Ascending aorta (tissue), 2 donors: ENCODE data around the gene MYL11. TPM values are rescaled to one million over a fixed set of nuclear protein-coding genes. Genes with fewer than 3 reads are reported as not detected.
"Not testable (repeated sequence)": the region's sequence is repeated elsewhere in the genome, so short reads cannot be mapped to it uniquely, and the experiment has no call there.

Experiments
- DNase-seq, 2 donors: peaks; one replicate each; pipeline ENCODE4 v3.0.0-alpha.2; 2019; ENCODE audit warnings: low spot score in 2 of 2
- H3K27ac ChIP-seq, 2 donors: fragments of 200-600 bp; sonication (generic); one replicate each; pipeline ENCODE4 v1.5.1; 2016 to 2017; ENCODE audit warnings: mild to moderate bottlenecking in 1 of 2
- H3K27me3 ChIP-seq: fragments of 200-600 bp; sonication (generic); one replicate; pipeline ENCODE4 v1.5.1; 2017
- H3K36me3 ChIP-seq, 2 donors: fragments of 200-600 bp; sonication (generic); one replicate each; pipeline ENCODE4 v1.5.1; 2016
- H3K4me1 ChIP-seq, 2 donors: fragments of 200-600 bp; sonication (generic); one replicate each; pipeline ENCODE4 v1.5.1; 2016 to 2017; ENCODE audit warnings: mild to moderate bottlenecking in 1 of 2
- H3K4me3 ChIP-seq, 2 donors: fragments of 200-600 bp; sonication (generic); one replicate each; pipeline ENCODE4 v1.5.1; 2016 to 2017; ENCODE audit warnings: mild to moderate bottlenecking in 1 of 2
- H3K9me3 ChIP-seq, 2 donors: fragments of 200-600 bp; sonication (generic); one replicate each; pipeline ENCODE4 v1.5.1; 2016
- CTCF ChIP-seq, 3 experiments: fragments of 200-600 bp in 2 of 3; fragments of 450-650 bp in 1 of 3; sonication (generic) in 2 of 3; IDR thresholded peaks; one replicate each; pipeline ENCODE4 v1.5.1; 2016 to 2019; ENCODE audit warnings: antibody characterized with exemption in 3 of 3, mild to moderate bottlenecking in 1 of 3, moderate library complexity in 1 of 3
- intact Hi-C: fragments of 100-400 bp; cut with DNase I; formaldehyde crosslinking; loops from one replicate; pipeline ENCODE4 v1.15.1; 2023
- total RNA-seq: library from RNA; depleted of rRNA; stranded (reverse); fragments of >200 nt; gene quantifications from one replicate; pipeline ENCODE4 v1.1.0, GENCODE V29; 2016

The MYL11 gene
- total RNA-seq, 1 donor from 2014 or later = not detected

GRCh38 chr16:30342751-30343490 lies 31.7 kb upstream of the MYL11 start:
- no peak overlapping the region for H3K4me3 ChIP-seq
- intact Hi-C loops = no loop called here
- TF ChIP-seq CTCF (IDR thresholded peaks at IDR 0.05) = no peak
- H3K27me3 ChIP-seq = no peaks in the 10 kb centered on the region
- no peak for DNase-seq
- no peak overlapping the region for H3K27ac ChIP-seq
- no peaks in the 10 kb centered on the region for H3K9me3 ChIP-seq
- no peaks in the 10 kb centered on the region for H3K4me1 ChIP-seq
- H3K36me3 ChIP-seq = no peaks in the 10 kb centered on the region

- H3K4me3 ChIP-seq, DNase-seq, H3K27me3 ChIP-seq, H3K36me3 ChIP-seq, intact Hi-C loops, H3K9me3 ChIP-seq, H3K4me1 ChIP-seq, H3K27ac ChIP-seq: not testable (repeated sequence)
These were observed 31.1 kb upstream of the MYL11 start for GRCh38 chr16:30343491-30343820.

GRCh38 chr16:30346286-30346685 lies 28.3 kb upstream of the MYL11 start:
- H3K36me3 ChIP-seq = peaks cover 6 to 13% of the 10 kb centered on the region in 2 donors
- DNase-seq = no peak
- no peaks in the 10 kb centered on the region for H3K27me3 ChIP-seq
- H3K9me3 ChIP-seq = no peaks in the 10 kb centered on the region
- TF ChIP-seq CTCF (IDR thresholded peaks at IDR 0.05) = no peak
- no peak overlapping the region for H3K4me3 ChIP-seq
- intact Hi-C loops = no loop called here
- no peak overlapping the region for H3K27ac ChIP-seq
- no peaks in the 10 kb centered on the region for H3K4me1 ChIP-seq

GRCh38 chr16:30348113-30348512 lies 26.5 kb upstream of the MYL11 start:
- Histone ChIP-seq H3K27me3 (no peaks in the 10 kb centered on the region), H3K4me3 (no peak overlapping the region), H3K36me3 (peaks cover 17 to 23% of the 10 kb centered on the region in 2 donors), H3K9me3 (no peaks in the 10 kb centered on the region), H3K27ac (no peak overlapping the region), H3K4me1 (peaks cover 10 to 17% of the 10 kb centered on the region in 2 donors)
- intact Hi-C loops = no loop called here
- no peak for TF ChIP-seq CTCF (IDR thresholded peaks at IDR 0.05)
- peak in 1 of 2 donors; percentile 53 for DNase-seq

- no peaks in the 10 kb centered on the region for H3K9me3 ChIP-seq
- peaks cover 10 to 24% of the 10 kb centered on the region in 2 donors for H3K4me1 ChIP-seq
- no peak overlapping the region for H3K4me3 ChIP-seq
- intact Hi-C loops = no loop called here
- TF ChIP-seq CTCF (IDR thresholded peaks at IDR 0.05) = no peak
- no peaks in the 10 kb centered on the region for H3K27me3 ChIP-seq
- no peak overlapping the region for H3K27ac ChIP-seq
- H3K36me3 ChIP-seq = peaks cover 21 to 28% of the 10 kb centered on the region in 2 donors
- no peak for DNase-seq
These were observed 25.7 kb upstream of the MYL11 start for GRCh38 chr16:30348929-30349328.

GRCh38 chr16:30349675-30350074 lies 24.9 kb upstream of the MYL11 start:
- intact Hi-C loops = no loop called here
- TF ChIP-seq CTCF (IDR thresholded peaks at IDR 0.05) = no peak
- Histone ChIP-seq H3K4me3 (no peak overlapping the region), H3K27ac (no peak overlapping the region), H3K27me3 (no peaks in the 10 kb centered on the region), H3K4me1 (peaks cover 10 to 29% of the 10 kb centered on the region in 2 donors), H3K9me3 (no peaks in the 10 kb centered on the region), H3K36me3 (peaks cover 21 to 28% of the 10 kb centered on the region in 2 donors)
- peak in 1 of 2 donors; percentile 27 for DNase-seq
